ENCODE measurements around the gene MAP2K1.

MAP2K1 gene

GRCh38 chr15:66508293-66508883, 121.7 kb downstream of the MAP2K1 start:
- no peak for DNase-seq

- no peak for DNase-seq
These were observed 127.9 kb downstream of the MAP2K1 start for GRCh38 chr15:66514586-66514985.

- DNase-seq, result no peak
These were observed 129.2 kb downstream of the MAP2K1 start for GRCh38 chr15:66515901-66516322.

- no peak for DNase-seq
These were observed 137.2 kb downstream of the MAP2K1 start for GRCh38 chr15:66523926-66524325.

GRCh38 chr15:66524838-66525237, 138.1 kb downstream of the MAP2K1 start:
- peak; percentile 49 to 53 for DNase-seq

- no peak for DNase-seq
These were observed 148.3 kb downstream of the MAP2K1 start for GRCh38 chr15:66535056-66535455.

Data from inflammatory macrophage treated with lipopolysaccharide for 1 hour (primary cell).